D721Med (cell line): ENCODE results near the gene TSSK6.

Source experiments
- DNase-seq: peaks from one replicate; pipeline ENCODE4 v3.0.0; 2011; ENCODE audit warnings: low spot score; ENCODE audit not compliant: insufficient read length
- FAIRE-seq: peaks from 2 replicates; lab custom pipeline; 2011; peaks lifted over from hg19 to GRCh38; lab: Jason Lieb, UNC
- CTCF ChIP-seq: IDR thresholded peaks from 2 replicates; pipeline ENCODE4 v1.5.1; 2012; ENCODE audit warnings: mild to moderate bottlenecking, control low read depth; ENCODE audit not compliant: insufficient read depth; ENCODE audit errors: missing control alignments

TSSK6 gene

GRCh38 chr19:19471682-19472081, 43.7 kb downstream of the TSSK6 start:
- FAIRE-seq: no peak
- no peak for TF ChIP-seq CTCF
- DNase-seq: no peak

GRCh38 chr19:19470579-19470978, 44.8 kb downstream of the TSSK6 start:
- TF ChIP-seq CTCF: no peak
- DNase-seq (no peak), FAIRE-seq (no peak)

- TF ChIP-seq CTCF: no peak
- DNase-seq (no peak), FAIRE-seq (no peak)
Observed at GRCh38 chr19:19468424-19469050, 46.8 kb downstream of the TSSK6 start.

GRCh38 chr19:19466201-19466600, 49.1 kb downstream of the TSSK6 start:
- DNase-seq: no peak
- TF ChIP-seq CTCF: no peak
- no peak for FAIRE-seq

GRCh38 chr19:19465436-19466070, 49.8 kb downstream of the TSSK6 start:
- no peak for TF ChIP-seq CTCF
- DNase-seq (no peak), FAIRE-seq (no peak)

- no peak for TF ChIP-seq CTCF
- FAIRE-seq: no peak
- DNase-seq: no peak
Observed at GRCh38 chr19:19464339-19465098, 50.8 kb downstream of the TSSK6 start.
